ENCODE measurements around the gene EPB41L2.

Gene EPB41L2

GRCh38 chr6:131062241-131063027 is 611 bp downstream of the EPB41L2 start:
- H3K36me3 ChIP-seq (ENCODE audit: control insufficient read depth, insufficient read depth, low read length): no peaks in the 10 kb centered on the region
- H3K27me3 ChIP-seq (ENCODE audit: control insufficient read depth, insufficient read depth, low read length): no peaks in the 10 kb centered on the region
- H3K4me3 ChIP-seq (ENCODE audit: low read depth, low read length): peak overlapping the region; percentile 70

GRCh38 chr6:131061751-131062119 is 1.3 kb downstream of the EPB41L2 start:
- H3K79me2 ChIP-seq: no peaks in the 10 kb centered on the region
- H3K4me2 ChIP-seq (ENCODE audit: low read length): no peak overlapping the region
- no peaks in the 10 kb centered on the region for H3K27me3 ChIP-seq (ENCODE audit: control insufficient read depth, insufficient read depth, low read length)
- H3K4me1 ChIP-seq: no peaks in the 10 kb centered on the region
- no peaks in the 10 kb centered on the region for H3K9me3 ChIP-seq (ENCODE audit: control insufficient read depth, low read length)
- no peak overlapping the region for H3K9ac ChIP-seq
- H3K36me3 ChIP-seq (ENCODE audit: control insufficient read depth, insufficient read depth, low read length): no peaks in the 10 kb centered on the region
- H3K4me3 ChIP-seq (ENCODE audit: low read depth, low read length): no peak overlapping the region
- H3K27ac ChIP-seq: no peak overlapping the region
- TF ChIP-seq CTCF (IDR thresholded peaks at IDR 0.05): no peak
- peak overlapping the region; percentile 98 for H2AFZ ChIP-seq

More at GRCh38 chr6:131062241-131063027, 611 bp downstream of the EPB41L2 start:
- peak overlapping the region; percentile 80 for H3K4me2 ChIP-seq (ENCODE audit: low read length)
- H3K9ac ChIP-seq: peak overlapping the region; percentile 64
- peak overlapping the region; percentile 98 for H2AFZ ChIP-seq
- no peak for TF ChIP-seq CTCF (IDR thresholded peaks at IDR 0.05)
- H3K9me3 ChIP-seq (ENCODE audit: control insufficient read depth, low read length): no peaks in the 10 kb centered on the region
- peak overlapping the region; percentile 39 for H3K27ac ChIP-seq
- H3K79me2 ChIP-seq: no peaks in the 10 kb centered on the region
- H3K4me1 ChIP-seq: no peaks in the 10 kb centered on the region

GRCh38 chr6:131061041-131061750 is 1.8 kb downstream of the EPB41L2 start:
- Histone ChIP-seq H3K4me3 (ENCODE audit: low read depth, low read length) (no peak overlapping the region), H3K9me3 (ENCODE audit: control insufficient read depth, low read length) (no peaks in the 10 kb centered on the region), H3K9ac (no peak overlapping the region), H3K27me3 (ENCODE audit: control insufficient read depth, insufficient read depth, low read length) (no peaks in the 10 kb centered on the region), H3K79me2 (no peaks in the 10 kb centered on the region), H3K4me1 (no peaks in the 10 kb centered on the region), H3K27ac (no peak overlapping the region), H3K36me3 (ENCODE audit: control insufficient read depth, insufficient read depth, low read length) (no peaks in the 10 kb centered on the region), H2AFZ (no peak overlapping the region), H3K4me2 (ENCODE audit: low read length) (no peak overlapping the region)
- no peak for TF ChIP-seq CTCF (IDR thresholded peaks at IDR 0.05)

- H3K27ac ChIP-seq: no peak overlapping the region
- TF ChIP-seq CTCF (IDR thresholded peaks at IDR 0.05): no peak
Measured at GRCh38 chr6:131060311-131060710, 2.7 kb downstream of the EPB41L2 start.

More at GRCh38 chr6:131060311-131060710, 2.7 kb downstream of the EPB41L2 start:
- H3K9me3 ChIP-seq (ENCODE audit: control insufficient read depth, low read length): no peaks in the 10 kb centered on the region
- H3K27me3 ChIP-seq (ENCODE audit: control insufficient read depth, insufficient read depth, low read length): no peaks in the 10 kb centered on the region
- H3K36me3 ChIP-seq (ENCODE audit: control insufficient read depth, insufficient read depth, low read length): no peaks in the 10 kb centered on the region
- no peak overlapping the region for H3K9ac ChIP-seq
- H3K4me1 ChIP-seq: no peaks in the 10 kb centered on the region
- no peak overlapping the region for H2AFZ ChIP-seq
- peaks cover 5% of the 10 kb centered on the region for H3K79me2 ChIP-seq
- H3K4me3 ChIP-seq (ENCODE audit: low read depth, low read length): no peak overlapping the region
- no peak overlapping the region for H3K4me2 ChIP-seq (ENCODE audit: low read length)
